ENCODE results near the gene C1QL2. TPM values are rescaled to one million over a fixed set of nuclear protein-coding genes. Genes with fewer than 3 reads are reported as not detected.

C1QL2 gene
- 0.98 and 1.5 TPM in 2 replicates for total RNA-seq (2021)
- Bru-seq, nascent RNA = not detected
- BruChase-seq, experiment 1, labeled RNA remaining after a 2-hour chase = percentile 16 among the genes with signal in this experiment
- percentile 38 among the genes with signal in this experiment for BruChase-seq, experiment 2, labeled RNA remaining after a 6-hour chase
- long read RNA-seq, partial matches to known transcripts = 0 of 1 reads
- long read RNA-seq, other reads (novel, unspliced or antisense) = 0 of 1 reads

DNA sequence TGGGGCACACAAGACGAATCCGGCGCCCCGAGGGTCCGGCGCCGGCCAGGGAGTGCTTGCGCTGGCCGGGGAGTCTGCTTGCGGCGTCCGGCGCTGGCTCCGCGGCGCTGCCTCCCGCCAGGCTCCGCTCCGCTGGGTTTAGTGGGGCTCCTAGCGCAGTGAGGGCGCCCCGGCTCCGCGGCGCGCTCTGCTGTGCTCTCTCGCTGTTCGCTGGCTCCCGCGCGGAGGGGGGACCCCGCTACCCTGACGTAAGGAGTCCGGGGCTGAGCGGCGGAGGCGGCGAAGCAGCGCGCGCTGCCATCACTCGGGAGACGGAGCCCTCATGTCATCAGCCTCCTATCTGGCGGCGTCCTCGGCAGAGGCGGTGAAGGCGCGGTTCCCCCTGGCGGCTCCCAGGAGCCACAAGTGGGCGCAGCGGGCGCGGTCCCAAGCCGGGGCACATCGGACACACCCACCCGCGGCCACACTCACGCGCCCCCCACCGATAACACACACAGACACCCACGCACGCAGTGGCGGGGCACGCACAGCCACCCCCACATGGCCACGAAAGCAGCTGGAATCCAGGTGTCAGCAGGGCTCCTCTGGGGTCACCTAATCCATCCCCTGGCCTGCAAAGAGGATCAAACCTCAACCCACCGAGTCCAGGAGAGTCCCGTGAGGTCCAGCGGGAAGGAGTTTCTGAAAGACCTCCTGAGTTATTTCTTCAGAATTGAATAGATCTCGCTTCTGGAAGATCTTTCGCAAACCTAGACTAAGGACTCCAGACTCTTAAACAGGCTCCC, at the start of gene C1QL2:
Gene C1QL2, minus strand, starts transcription at position 189 of the 785 bp plus-strand sequence. CDS start 482 bp downstream, outside the sequence.
- intact Hi-C loops (cut with micrococcal nuclease; ENCODE audit: unreplicated experiment) = no loop called here
- H3K4me1 ChIP-seq (ENCODE audit: insufficient read depth, low read length, poor library complexity, severe bottlenecking) = no peaks in the 10 kb centered on the region
- H3K27me3 ChIP-seq (replicated peaks; ENCODE audit: insufficient read depth, low read depth, low read length, poor library complexity) = peaks cover 44% of the 10 kb centered on the region
- TF ChIP-seq EZH2 (IDR thresholded peaks at IDR 0.05; ENCODE audit: borderline replicate concordance, low read depth, low read length, poor library complexity, severe bottlenecking) = peak; percentile 61
- peak; percentile 43 for TF ChIP-seq CTCF (conservative IDR thresholded peaks at IDR 0.05; ENCODE audit: low read depth, low read length)
- ChIA-PET CTCF (no interaction called here), POLR2A (ENCODE audit: low non-redundant PET) (no interaction called here)
- H3K4me3 ChIP-seq (ENCODE audit: low read depth, low read length, poor library complexity, severe bottlenecking) = peak within 1 kb of the TSS; percentile 46
- no peaks in the 10 kb centered on the region for H3K36me3 ChIP-seq (ENCODE audit: insufficient read depth, low read length, poor library complexity, severe bottlenecking)
- DNase-seq (ENCODE audit: low spot score) = peak; percentile 59
- no peak within 1 kb of the TSS for H3K27ac ChIP-seq (ENCODE audit: low read depth, low read length, poor library complexity, severe bottlenecking)
- H3K9me3 ChIP-seq (ENCODE audit: low read depth, low read length, poor library complexity, severe bottlenecking) = no peaks in the 10 kb centered on the region
- no TSS peak for BruUV-seq (replicated peaks)

GRCh38 chr2:119207447-119207846, 48.9 kb upstream of the C1QL2 start:
- Histone ChIP-seq H3K4me1 (ENCODE audit: insufficient read depth, low read length, poor library complexity, severe bottlenecking) (no peaks in the 10 kb centered on the region), H3K27me3 (replicated peaks; ENCODE audit: insufficient read depth, low read depth, low read length, poor library complexity) (no peaks in the 10 kb centered on the region), H3K4me3 (ENCODE audit: low read depth, low read length, poor library complexity, severe bottlenecking) (no peak overlapping the region), H3K9me3 (ENCODE audit: low read depth, low read length, poor library complexity, severe bottlenecking) (no peaks in the 10 kb centered on the region), H3K27ac (ENCODE audit: low read depth, low read length, poor library complexity, severe bottlenecking) (no peak overlapping the region), H3K36me3 (ENCODE audit: insufficient read depth, low read length, poor library complexity, severe bottlenecking) (no peaks in the 10 kb centered on the region)
- intact Hi-C loops (cut with micrococcal nuclease; ENCODE audit: unreplicated experiment) = no loop called here
- no peak for TF ChIP-seq CTCF (conservative IDR thresholded peaks at IDR 0.05; ENCODE audit: low read depth, low read length)
- no peak for TF ChIP-seq EZH2 (IDR thresholded peaks at IDR 0.05; ENCODE audit: borderline replicate concordance, low read depth, low read length, poor library complexity, severe bottlenecking)
- no peak for DNase-seq (ENCODE audit: low spot score)
- BruUV-seq (replicated peaks) = no TSS peak
- POLR2A ChIA-PET (ENCODE audit: low non-redundant PET) = no interaction called here
- CTCF ChIA-PET = no interaction called here

DNA sequence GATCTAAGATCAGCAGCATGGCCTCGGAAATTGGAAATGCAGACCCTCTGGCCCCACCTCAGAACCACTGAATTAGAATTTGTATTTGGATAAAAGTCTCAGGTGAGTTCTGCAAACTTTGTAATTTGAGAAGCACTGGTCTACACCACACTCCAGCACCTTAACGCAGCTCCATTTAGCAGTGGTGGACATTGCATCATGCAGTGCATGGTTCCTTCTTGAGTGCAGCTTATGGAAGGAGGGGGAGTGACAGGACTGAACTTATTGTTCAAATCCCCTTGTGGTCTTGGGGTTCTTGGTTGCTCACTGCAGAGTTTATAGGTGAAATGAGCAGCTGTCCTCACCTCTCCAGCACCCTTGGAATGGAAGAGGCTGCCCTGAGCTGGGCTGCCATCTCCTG, 47.6 kb upstream of the C1QL2 start:
- CTCF ChIA-PET = no interaction called here
- POLR2A ChIA-PET (ENCODE audit: low non-redundant PET) = no interaction called here
- no TSS peak for BruUV-seq (replicated peaks)

More for the DNA sequence above, 47.6 kb upstream of the C1QL2 start:
- H3K4me3 ChIP-seq (ENCODE audit: low read depth, low read length, poor library complexity, severe bottlenecking) = no peak overlapping the region
- H3K27ac ChIP-seq (ENCODE audit: low read depth, low read length, poor library complexity, severe bottlenecking) = no peak overlapping the region
- TF ChIP-seq EZH2 (IDR thresholded peaks at IDR 0.05; ENCODE audit: borderline replicate concordance, low read depth, low read length, poor library complexity, severe bottlenecking) (no peak), CTCF (conservative IDR thresholded peaks at IDR 0.05; ENCODE audit: low read depth, low read length) (no peak)
- H3K27me3 ChIP-seq (replicated peaks; ENCODE audit: insufficient read depth, low read depth, low read length, poor library complexity) = no peaks in the 10 kb centered on the region
- intact Hi-C loops (cut with micrococcal nuclease; ENCODE audit: unreplicated experiment) = no loop called here
- no peaks in the 10 kb centered on the region for H3K36me3 ChIP-seq (ENCODE audit: insufficient read depth, low read length, poor library complexity, severe bottlenecking)
- no peaks in the 10 kb centered on the region for H3K4me1 ChIP-seq (ENCODE audit: insufficient read depth, low read length, poor library complexity, severe bottlenecking)
- DNase-seq (ENCODE audit: low spot score) = no peak
- no peaks in the 10 kb centered on the region for H3K9me3 ChIP-seq (ENCODE audit: low read depth, low read length, poor library complexity, severe bottlenecking)

Data from A673 (cell line).